ENCODE data around the gene MPZL2.

DNA sequence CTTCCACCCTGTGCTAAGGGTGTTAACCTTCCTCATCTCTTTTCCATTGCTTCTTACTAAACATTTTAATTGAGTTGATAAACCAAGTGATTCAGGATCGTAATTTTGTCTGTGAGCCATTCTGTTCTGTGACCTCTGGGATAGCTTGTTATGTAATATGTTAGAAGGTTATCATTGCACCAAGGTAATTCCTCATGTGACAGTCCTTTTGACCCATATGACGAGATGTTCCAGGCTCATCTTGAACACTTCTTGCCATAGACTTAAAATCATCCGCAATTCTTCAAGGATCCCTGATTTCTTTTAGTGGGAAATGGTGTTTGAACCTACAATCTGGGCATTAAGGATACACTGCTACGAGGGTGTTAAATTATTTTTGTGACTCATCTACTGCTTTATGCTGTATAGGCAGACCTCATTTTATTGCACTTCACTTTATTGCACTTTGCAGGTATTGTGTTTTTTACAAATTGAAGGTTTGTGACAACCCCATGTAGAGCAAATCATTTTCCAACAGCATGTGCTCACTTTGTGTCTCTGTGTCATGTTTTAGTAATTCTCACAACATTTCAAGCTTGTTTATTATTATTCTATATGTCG lies 19.0 kb upstream of the MPZL2 start:
- no peak for TF ChIP-seq POLR2A (IDR thresholded peaks at IDR 0.05)
- TF ChIP-seq CTCF (IDR thresholded peaks at IDR 0.05) = no peak
